Epithelial cell of umbilical artery (primary cell): ENCODE data around the gene KRTAP5-1. TPM values are rescaled to one million over a fixed set of nuclear protein-coding genes. Genes with fewer than 3 reads are reported as not detected.

ENCODE experiments used
- total RNA-seq: library from RNA; depleted of rRNA; stranded (reverse); fragments of >200 nt; gene quantifications from 2 replicates; pipeline ENCODE4 v1.2.3, GENCODE V29; 2014

KRTAP5-1 gene, protein sequence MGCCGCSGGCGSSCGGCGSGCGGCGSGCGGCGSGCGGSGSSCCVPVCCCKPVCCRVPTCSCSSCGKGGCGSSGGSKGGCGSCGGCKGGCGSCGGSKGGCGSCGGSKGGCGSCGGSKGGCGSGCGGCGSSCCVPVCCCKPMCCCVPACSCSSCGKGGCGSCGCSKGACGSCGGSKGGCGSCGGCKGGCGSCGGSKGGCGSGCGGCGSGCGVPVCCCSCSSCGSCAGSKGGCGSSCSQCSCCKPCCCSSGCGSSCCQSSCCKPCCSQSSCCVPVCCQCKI
- not detected in 2 replicates for total RNA-seq

GRCh38 chr11:1584661-1585370, at the start of gene KRTAP5-1:
Gene KRTAP5-1 (minus strand): TSS chr11:1585283. CDS start chr11:1585249, 34 bp downstream.

GRCh38 chr11:1629326-1630185, 44.5 kb upstream of the KRTAP5-1 start, which contains the start of gene KRTAP5-5:
Gene KRTAP5-5 (plus strand): TSS chr11:1629775. CDS start chr11:1629841, 66 bp downstream.

GRCh38 chr11:1622086-1622485, 37.0 kb upstream of the KRTAP5-1 start, which contains the start of gene KRTAP5-4:
Gene KRTAP5-4 (minus strand): TSS chr11:1622138. CDS start chr11:1622093, 45 bp downstream.

GRCh38 chr11:1608363-1608762, 23.3 kb upstream of the KRTAP5-1 start, which contains the start of gene KRTAP5-3:
Gene KRTAP5-3 (minus strand): TSS chr11:1608463. CDS start chr11:1608385, 78 bp downstream.

GRCh38 chr11:1597994-1598380, 12.9 kb upstream of the KRTAP5-1 start, which contains the start of gene KRTAP5-2:
Gene KRTAP5-2 (minus strand): TSS chr11:1598294. CDS start chr11:1598250, 44 bp downstream.

GRCh38 chr11:1572197-1573076, 12.6 kb downstream of the KRTAP5-1 start, which contains the start of gene DUSP8:
Gene DUSP8 (minus strand): TSS chr11:1572271. CDS start chr11:1565826, 6,445 bp downstream.

Other genes with a start within 250 kb of the KRTAP5-1 start
- 0.15 and 0.32 TPM in 2 replicates for gene BRSK2, start 195.3 kb downstream of the KRTAP5-1 start, total RNA-seq
- 25.5 and 38.7 TPM in 2 replicates for gene MOB2, start 98.5 kb downstream of the KRTAP5-1 start, total RNA-seq
- 0.32 and 0.46 TPM in 2 replicates for gene DUSP8, start 13.0 kb downstream of the KRTAP5-1 start, total RNA-seq
- gene KRTAP5-2, start 13.0 kb upstream of the KRTAP5-1 start, total RNA-seq, result not detected in 2 replicates
- gene KRTAP5-3, start 23.2 kb upstream of the KRTAP5-1 start, total RNA-seq, result not detected in 2 replicates
- gene KRTAP5-4, start 36.9 kb upstream of the KRTAP5-1 start, total RNA-seq, result not detected in 2 replicates
- not detected in 2 replicates for gene KRTAP5-5, start 44.5 kb upstream of the KRTAP5-1 start, total RNA-seq
- gene KRTAP5-6, start 111.9 kb upstream of the KRTAP5-1 start, total RNA-seq, result not detected in 2 replicates
- 0.15 TPM in 1 of 2 replicates, not detected in the other for gene IFITM10, start 165.3 kb upstream of the KRTAP5-1 start, total RNA-seq
- gene CTSD, start 178.6 kb upstream of the KRTAP5-1 start, total RNA-seq, result 54.9 and 67.9 TPM in 2 replicates
- not detected in 2 replicates for gene SYT8, start 249.7 kb upstream of the KRTAP5-1 start, total RNA-seq